H9 (cell line): Measurements from ENCODE around the gene ANXA9. TPM values are rescaled to one million over a fixed set of nuclear protein-coding genes. Genes with fewer than 3 reads are reported as not detected.

Source experiments
- DNase-seq: peaks from one replicate; pipeline ENCODE4 v3.0.0-alpha.2; 2017
- H2AFZ ChIP-seq: one replicate; pipeline ENCODE4 v1.6.1; 2013; ENCODE audit warnings: mild to moderate bottlenecking, low read length, control low read depth, moderate library complexity
- H2AK5ac ChIP-seq: 2 replicates; pipeline ENCODE4 v1.6.1; 2013; ENCODE audit warnings: low read length, control low read depth, mixed read lengths; ENCODE audit not compliant: insufficient read length
- H2BK120ac ChIP-seq: one replicate; pipeline ENCODE4 v1.6.1; 2013; ENCODE audit warnings: low read depth, mild to moderate bottlenecking, low read length, control low read depth, inconsistent platforms; ENCODE audit not compliant: poor library complexity, severe bottlenecking
- H2BK12ac ChIP-seq: 2 replicates; pipeline ENCODE4 v1.6.1; 2013; ENCODE audit warnings: low read length, control low read depth, mixed read lengths, low read depth; ENCODE audit not compliant: insufficient read length
- H2BK15ac ChIP-seq: 2 replicates; pipeline ENCODE4 v1.6.1; 2013; ENCODE audit warnings: low read depth, low read length, control low read depth
- H2BK20ac ChIP-seq: one replicate; pipeline ENCODE4 v1.6.1; 2013; ENCODE audit warnings: low read depth, mild to moderate bottlenecking, low read length, control low read depth, inconsistent platforms; ENCODE audit not compliant: poor library complexity, severe bottlenecking
- H2BK5ac ChIP-seq: 2 replicates; pipeline ENCODE4 v1.6.1; 2013; ENCODE audit warnings: low read length, control low read depth, mixed read lengths; ENCODE audit not compliant: insufficient read length
- H3K14ac ChIP-seq: 2 replicates; pipeline ENCODE4 v1.6.1; 2013; ENCODE audit warnings: low read length, control low read depth; ENCODE audit not compliant: insufficient read depth
- H3K18ac ChIP-seq: 2 replicates; pipeline ENCODE4 v1.6.1; 2013; ENCODE audit warnings: low read depth, mild to moderate bottlenecking, mixed read lengths, low read length, control low read depth; ENCODE audit not compliant: insufficient read length
- H3K23ac ChIP-seq: 2 replicates; pipeline ENCODE4 v1.6.1; 2013; ENCODE audit warnings: low read length, control low read depth, mixed read lengths, low read depth; ENCODE audit not compliant: insufficient read length
- H3K23me2 ChIP-seq: 2 replicates; pipeline ENCODE4 v1.6.1; 2013; ENCODE audit warnings: low read depth, mild to moderate bottlenecking, mixed read lengths, low read length, control low read depth; ENCODE audit not compliant: insufficient read length, poor library complexity, severe bottlenecking
- H3K27ac ChIP-seq: 2 replicates; pipeline ENCODE4 v1.5.1; 2013; ENCODE audit warnings: low read length, control low read depth, mixed read lengths, low read depth; ENCODE audit not compliant: insufficient read length
- H3K27me3 ChIP-seq: 2 replicates; pipeline ENCODE4 v1.6.1; 2013; ENCODE audit warnings: low read length, control low read depth, inconsistent platforms; ENCODE audit not compliant: insufficient read depth
- H3K4ac ChIP-seq: 2 replicates; pipeline ENCODE4 v1.6.1; 2013; ENCODE audit warnings: low read depth, mild to moderate bottlenecking, control low read depth, inconsistent platforms, low read length, moderate library complexity
- H3K4me1 ChIP-seq: 2 replicates; pipeline ENCODE4 v1.6.1; 2013; ENCODE audit warnings: low read length, control low read depth, inconsistent platforms; ENCODE audit not compliant: insufficient read depth
- H3K4me2 ChIP-seq: 2 replicates; pipeline ENCODE4 v1.6.1; 2013; ENCODE audit warnings: low read length, control low read depth, mixed read lengths; ENCODE audit not compliant: insufficient read length, insufficient read depth
- H3K56ac ChIP-seq: 2 replicates; pipeline ENCODE4 v1.6.1; 2013; ENCODE audit warnings: low read depth, mild to moderate bottlenecking, mixed read lengths, low read length, control low read depth; ENCODE audit not compliant: insufficient read length
- H3K79me1 ChIP-seq: 2 replicates; pipeline ENCODE4 v1.6.1; 2013; ENCODE audit warnings: low read depth, mild to moderate bottlenecking, moderate library complexity, low read length, control low read depth, inconsistent platforms; ENCODE audit not compliant: insufficient read depth, poor library complexity, severe bottlenecking
- H3K79me2 ChIP-seq: 2 replicates; pipeline ENCODE4 v1.6.1; 2013; ENCODE audit warnings: low read length, control low read depth, inconsistent platforms; ENCODE audit not compliant: insufficient read depth
- H3K9ac ChIP-seq: 2 replicates; pipeline ENCODE4 v1.6.1; 2013; ENCODE audit warnings: low read length, control low read depth, mixed read lengths; ENCODE audit not compliant: insufficient read length; ENCODE audit errors: extremely low read depth
- H3K9me3 ChIP-seq: one replicate; pipeline ENCODE4 v1.6.1; 2013; ENCODE audit warnings: low read depth, low read length, inconsistent platforms; ENCODE audit not compliant: control insufficient read depth
- H3T11ph ChIP-seq: one replicate; pipeline ENCODE4 v1.6.1; 2013; ENCODE audit warnings: mild to moderate bottlenecking, low read length, control low read depth, inconsistent platforms
- H4K20me1 ChIP-seq: one replicate; pipeline ENCODE4 v1.6.1; 2013; ENCODE audit not compliant: control insufficient read depth, insufficient read length, insufficient read depth
- H4K5ac ChIP-seq: 2 replicates; pipeline ENCODE4 v1.6.1; 2013; ENCODE audit warnings: low read depth, mild to moderate bottlenecking, mixed read lengths, low read length, control low read depth; ENCODE audit not compliant: insufficient read length
- H4K8ac ChIP-seq: replicated peaks from 2 replicates; pipeline ENCODE4 v1.6.1; 2013; ENCODE audit warnings: low read length, control low read depth, mixed read lengths, low read depth; ENCODE audit not compliant: insufficient read length
- H4K91ac ChIP-seq: 2 replicates; pipeline ENCODE4 v1.6.1; 2013; ENCODE audit warnings: low read depth, mild to moderate bottlenecking, moderate library complexity, mixed read lengths, low read length, control low read depth; ENCODE audit not compliant: insufficient read length
- H3K27ac Mint-ChIP-seq, 3 experiments: 2 replicates in 2 of 3; 3 replicates in 1 of 3; pipeline ENCODE4 v1.8.0; 2020 to 2021; ENCODE audit warnings: mixed read lengths in 3 of 3, mild to moderate bottlenecking in 1 of 3, moderate library complexity in 1 of 3
- H3K27me3 Mint-ChIP-seq: 2 replicates; pipeline ENCODE4 v1.8.0; 2021; ENCODE audit warnings: low read depth, mild to moderate bottlenecking, moderate library complexity, mixed read lengths
- H3K36me3 Mint-ChIP-seq, 3 experiments: 2 replicates in 2 of 3; 3 replicates in 1 of 3; pipeline ENCODE4 v1.8.0; 2020 to 2021; ENCODE audit warnings: low read depth in 3 of 3, mixed read lengths in 3 of 3; ENCODE audit not compliant: insufficient read depth in 1 of 3
- H3K4me1 Mint-ChIP-seq, 2 experiments: 2 replicates each; pipeline ENCODE4 v1.8.0; 2020; ENCODE audit warnings: mixed read lengths in 2 of 2
- H3K4me3 Mint-ChIP-seq, 2 experiments: 2 replicates in 1 of 2; 3 replicates in 1 of 2; pipeline ENCODE4 v1.8.0; 2020 to 2021; ENCODE audit warnings: mild to moderate bottlenecking in 2 of 2, mixed read lengths in 2 of 2, moderate library complexity in 1 of 2
- H3K9me3 Mint-ChIP-seq, 2 experiments: 2 replicates in 1 of 2; 3 replicates in 1 of 2; pipeline ENCODE4 v1.8.0; 2020; ENCODE audit warnings: mild to moderate bottlenecking in 2 of 2, mixed read lengths in 2 of 2, moderate library complexity in 1 of 2
- CTCF ChIP-seq: fragments of 200-600 bp; sonication (generic); conservative IDR thresholded peaks from 3 replicates; pipeline ENCODE4 v1.8.0; 2021; ENCODE audit warnings: antibody characterized with exemption, mild to moderate bottlenecking
- WGBS: extraction: QIAGEN DNeasy Blood & Tissue Kit; methylation state at CpG from one replicate; pipeline ENCODE4 v1.1.7; 2013; ENCODE audit warnings: missing lambda C conversion rate, low lambda C conversion rate, mixed read lengths; ENCODE audit not compliant: insufficient read length; ENCODE audit errors: extremely low coverage; 5-methylcytosine and 5-hydroxymethylcytosine counted together
- total RNA-seq: library from RNA; stranded (reverse); gene quantifications from 2 replicates; pipeline ENCODE4 v1.2.1, GENCODE V29; 2021

ANXA9 gene
- total RNA-seq, 1 experiment from 2014 or later = 0.92 TPM

- no peak overlapping the region for H3K27ac Mint-ChIP-seq
- Histone ChIP-seq H3K79me2 (no peaks in the 10 kb centered on the region), H2AK5ac (no peak overlapping the region), H3K4ac (no peak overlapping the region), H2BK20ac (no peak overlapping the region), H3K18ac (no peak overlapping the region), H3K79me1 (no peaks in the 10 kb centered on the region), H4K5ac (no peak overlapping the region), H2BK15ac (no peak overlapping the region), H4K91ac (no peak overlapping the region), H4K20me1 (no peaks in the 10 kb centered on the region), H3K4me2 (no peak overlapping the region), H3K23ac (no peak overlapping the region), H3K4me1 (no peaks in the 10 kb centered on the region), H3K9ac (no peak overlapping the region), H3K9me3 (no peaks in the 10 kb centered on the region), H3K23me2 (no peaks in the 10 kb centered on the region), H4K8ac (no peak overlapping the region), H3K27ac (no peak overlapping the region), H3K14ac (no peak overlapping the region), H2BK120ac (no peak overlapping the region), H3K27me3 (no peaks in the 10 kb centered on the region), H2BK12ac (no peak overlapping the region), H3K56ac (no peak overlapping the region), H2AFZ (no peak overlapping the region), H3T11ph (no peak overlapping the region), H2BK5ac (no peak overlapping the region)
- WGBS = no CpG with 5 or more reads among the region's 11 CpGs
- TF ChIP-seq CTCF = no peak
- H3K36me3 Mint-ChIP-seq = peaks cover 37 to 89% (median 79%) of the 10 kb centered on the region in 3 experiments
- no peaks in the 10 kb centered on the region for H3K4me1 Mint-ChIP-seq
- H3K27me3 Mint-ChIP-seq = no peaks in the 10 kb centered on the region
- no peaks in the 10 kb centered on the region for H3K9me3 Mint-ChIP-seq
- DNase-seq = no peak
- no peak overlapping the region for H3K4me3 Mint-ChIP-seq
Measured at GRCh38 chr1:150957666-150958065, 24.4 kb upstream of the ANXA9 start.
